ENCODE results near the gene NRIP3.

Gene NRIP3

DNA sequence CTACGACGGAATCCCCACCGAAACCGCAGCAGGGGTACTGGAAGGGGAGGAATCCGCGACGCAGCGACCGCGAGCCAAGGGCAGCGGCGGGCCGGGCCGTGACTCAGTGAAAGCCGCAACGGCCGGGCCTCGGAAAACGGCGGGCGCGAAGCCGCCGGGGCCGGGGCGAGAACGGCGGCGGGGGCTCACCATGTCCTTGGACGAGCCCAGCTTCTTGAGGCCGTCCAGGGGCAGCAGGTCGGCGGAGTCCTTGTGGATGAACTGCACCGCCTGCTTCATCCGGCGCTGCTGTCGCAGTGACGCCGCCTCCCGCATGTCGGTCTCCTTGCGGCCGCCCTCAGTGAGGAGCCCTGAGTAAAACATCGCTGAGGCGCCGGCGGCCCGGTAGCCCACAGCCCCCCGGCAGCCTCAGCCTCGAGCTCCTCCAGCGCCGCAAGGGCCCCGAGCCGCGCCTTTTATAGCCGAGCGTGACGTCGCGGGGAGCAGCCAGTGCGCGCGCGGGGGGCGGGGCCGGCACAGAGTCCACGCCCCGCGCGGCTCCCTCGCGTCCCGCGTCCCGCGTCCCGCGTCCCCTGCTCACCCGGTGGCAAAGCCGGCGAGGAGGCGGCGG lies at the start of gene NRIP3:
Gene NRIP3, minus strand, starts transcription at position 429 of the 610 bp plus-strand sequence. Its CDS starts 66 bp downstream, at position 363.
- peak; percentile 31 for DNase-seq

DNA sequence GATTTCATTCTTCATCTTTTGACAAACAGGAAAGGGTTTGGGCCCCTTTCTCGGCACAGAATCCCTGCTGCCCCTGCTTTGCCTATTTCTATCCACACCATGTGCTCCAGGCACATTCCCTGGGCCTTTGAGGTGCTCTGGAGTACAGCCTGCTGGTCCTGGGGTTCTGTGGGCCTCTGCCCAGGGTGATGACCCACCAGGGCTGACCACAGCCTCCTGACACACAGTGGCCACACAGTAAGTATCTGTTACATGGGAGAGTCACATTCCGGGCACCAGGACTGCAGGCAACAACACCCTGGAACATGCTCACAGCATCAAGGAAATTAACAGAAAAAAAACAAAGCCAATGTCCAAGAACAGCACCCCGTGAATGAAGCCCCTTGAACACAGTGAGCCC lies 48.5 kb upstream of the NRIP3 start:
- DNase-seq = no peak

GRCh38 chr11:9049959-9050358 lies 46.2 kb upstream of the NRIP3 start:
- DNase-seq = no peak

DNA sequence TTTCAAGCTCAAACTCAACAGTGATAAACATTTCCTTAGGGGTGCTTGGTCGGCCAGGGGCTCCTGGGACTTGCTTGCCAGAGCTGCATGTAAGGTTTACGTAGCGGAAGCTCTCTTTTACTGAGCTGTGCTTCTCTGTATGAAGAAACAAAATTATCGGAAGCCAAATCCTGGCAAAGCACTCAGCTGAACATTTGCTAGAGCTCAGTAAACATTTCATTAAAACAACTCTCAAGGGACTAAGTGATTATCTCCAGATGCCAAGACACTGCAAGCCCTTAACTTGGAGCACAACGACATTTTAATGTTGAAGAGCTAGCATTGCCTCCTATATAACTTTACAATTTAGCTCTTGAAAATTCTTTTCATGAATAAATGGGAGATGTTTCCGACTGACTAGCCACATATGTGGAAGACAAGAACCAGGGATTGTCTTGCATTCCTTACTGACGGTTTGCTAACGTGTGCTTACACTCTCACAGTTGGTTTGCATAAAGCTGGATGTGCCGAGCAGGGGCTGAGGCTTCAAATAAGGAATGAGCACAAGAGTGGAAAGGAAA lies 44.2 kb upstream of the NRIP3 start:
- no peak for DNase-seq

GRCh38 chr11:9046481-9046880 lies 42.7 kb upstream of the NRIP3 start:
- no peak for DNase-seq

DNA sequence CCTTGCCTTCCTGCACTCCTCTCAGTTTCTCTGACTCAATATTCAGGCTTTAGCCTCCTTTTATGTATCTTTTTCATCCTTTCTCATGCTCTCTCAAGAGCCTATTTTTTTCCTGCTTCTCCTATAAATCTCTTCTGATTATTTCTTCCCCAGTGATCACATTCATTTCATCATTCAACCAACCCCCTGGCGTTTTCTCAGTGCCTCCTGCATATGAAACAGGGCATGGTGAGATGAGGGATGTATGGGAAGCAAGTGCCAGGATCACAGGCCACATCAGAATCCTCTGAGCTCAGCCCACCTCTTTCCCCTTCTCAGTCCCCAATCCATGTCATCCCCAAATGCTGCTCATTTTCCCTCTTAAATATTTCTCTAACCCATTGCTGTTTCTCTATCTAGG lies 38.7 kb upstream of the NRIP3 start:
- DNase-seq = no peak

DNA sequence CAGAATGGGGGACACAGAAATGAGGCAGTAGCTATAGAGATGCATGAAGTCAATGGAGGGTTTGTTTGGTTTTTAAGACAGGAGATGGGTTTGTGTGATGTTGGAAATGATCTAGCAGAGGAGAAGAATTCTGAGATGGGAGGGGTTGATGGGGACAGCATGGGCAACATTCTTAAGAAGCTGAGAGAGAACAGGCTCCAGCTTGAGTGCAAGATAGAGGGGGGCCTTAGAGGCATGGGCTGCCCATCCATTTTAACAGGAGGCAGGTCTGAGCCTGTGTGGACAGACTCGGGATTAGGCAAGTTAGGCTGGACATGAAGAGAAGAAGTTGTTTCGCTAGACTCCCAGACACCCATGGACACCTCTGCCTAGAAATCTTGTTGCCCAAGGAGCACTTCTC lies 37.9 kb upstream of the NRIP3 start:
- no peak for DNase-seq

DNA sequence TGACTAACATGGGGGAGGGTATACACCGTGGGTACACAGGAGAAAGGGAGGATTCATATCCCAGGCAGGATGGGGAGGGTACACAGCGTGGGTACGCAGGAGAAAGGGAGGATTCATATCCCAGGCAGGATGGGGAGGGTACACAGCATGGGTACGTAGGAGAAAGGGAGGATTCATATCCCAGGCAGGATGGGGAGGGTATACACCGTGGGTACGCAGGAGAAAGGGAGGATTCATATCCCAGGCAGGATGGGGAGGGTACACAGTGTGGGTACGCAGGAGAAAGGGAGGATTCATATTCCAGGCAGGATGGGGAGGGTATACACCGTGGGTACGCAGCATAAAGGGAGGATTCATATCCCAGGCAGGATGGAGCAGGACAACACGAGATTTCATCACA lies 36.6 kb upstream of the NRIP3 start:
- no peak for DNase-seq

DNA sequence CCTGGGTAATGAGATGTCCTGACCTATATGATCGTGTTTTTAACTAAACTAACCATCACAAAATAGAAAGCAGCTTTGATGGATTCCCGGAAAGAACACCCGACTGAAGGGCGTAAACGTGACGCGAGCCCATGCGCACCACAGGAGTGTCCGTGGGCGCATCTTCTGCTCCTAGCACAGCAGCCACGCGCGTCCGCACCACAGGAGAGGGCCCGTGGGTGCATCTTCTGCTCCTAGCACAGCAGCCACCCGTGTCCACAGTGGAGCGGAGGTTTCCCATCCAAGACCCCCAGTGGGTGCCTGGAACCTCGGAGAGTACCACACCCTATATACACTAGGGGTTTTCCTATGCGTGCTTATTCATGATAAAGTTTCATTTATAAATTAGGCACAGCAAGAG lies 36.1 kb upstream of the NRIP3 start:
- no peak for DNase-seq

- DNase-seq = no peak
Measured at GRCh38 chr11:9039198-9039597, 35.4 kb upstream of the NRIP3 start.

GRCh38 chr11:9038541-9038940 lies 34.7 kb upstream of the NRIP3 start:
- DNase-seq = no peak

DNA sequence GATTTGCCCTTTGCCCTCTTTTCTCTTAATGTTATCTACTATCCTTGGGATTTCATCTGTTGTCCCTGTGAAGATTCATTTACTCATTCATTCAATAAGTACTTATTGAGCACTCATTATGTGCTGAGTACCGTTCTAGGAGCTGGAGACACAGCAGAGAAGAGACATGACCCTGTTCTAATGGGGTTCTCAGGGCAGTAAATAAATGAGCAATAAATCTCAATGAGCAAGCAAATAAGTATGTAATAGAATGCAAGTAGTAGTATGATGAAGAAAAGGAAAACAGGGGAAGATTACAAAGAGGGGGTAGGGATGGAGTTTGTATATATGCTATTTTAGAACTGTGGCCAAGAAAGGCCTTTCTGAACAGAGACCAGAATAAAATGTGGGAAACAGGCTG lies 34.2 kb upstream of the NRIP3 start:
- DNase-seq = no peak

GRCh38 chr11:9037046-9037780 lies 33.4 kb upstream of the NRIP3 start:
- no peak for DNase-seq

GRCh38 chr11:9030601-9031000 lies 26.8 kb upstream of the NRIP3 start:
- no peak for DNase-seq

DNA sequence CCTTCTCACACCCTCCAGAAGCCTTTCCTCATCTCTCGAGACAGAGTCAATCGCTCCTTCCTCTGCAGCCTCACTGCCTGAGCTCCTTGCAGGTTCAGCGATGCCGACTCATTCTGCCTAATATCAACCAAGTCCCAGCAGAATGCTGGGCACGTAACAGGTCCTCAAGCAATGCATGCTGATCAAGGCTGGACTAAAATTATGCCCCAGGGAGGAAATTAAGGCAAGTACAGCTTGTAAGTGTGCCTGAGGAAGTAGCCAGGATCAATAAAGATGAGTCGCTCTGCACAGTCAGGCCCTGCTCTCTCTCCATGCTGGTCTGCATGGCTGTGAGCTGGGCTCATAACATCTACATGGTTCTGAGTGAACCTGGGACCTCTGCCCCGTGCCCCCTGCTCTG lies 25.6 kb upstream of the NRIP3 start:
- no peak for DNase-seq

DNA sequence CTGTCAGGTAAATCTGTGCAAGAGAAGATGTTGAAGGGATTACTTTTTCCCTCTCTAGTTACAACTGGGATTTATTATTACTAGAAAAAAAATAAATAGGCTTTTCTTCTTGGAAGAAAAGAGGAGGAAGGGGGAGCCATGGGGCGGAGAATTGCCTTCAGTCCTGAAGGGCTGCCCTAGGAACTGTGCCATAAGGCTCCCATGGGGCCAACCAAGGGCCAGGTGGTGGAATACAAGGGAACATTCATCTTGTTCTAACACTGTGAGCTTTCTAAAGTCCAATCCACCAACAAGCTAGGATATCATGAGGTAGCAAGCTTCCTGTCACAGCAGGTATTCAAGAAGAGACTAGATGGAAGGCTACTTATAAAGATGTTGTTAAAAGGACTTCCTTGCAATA lies 24.8 kb upstream of the NRIP3 start:
- no peak for DNase-seq

DNA sequence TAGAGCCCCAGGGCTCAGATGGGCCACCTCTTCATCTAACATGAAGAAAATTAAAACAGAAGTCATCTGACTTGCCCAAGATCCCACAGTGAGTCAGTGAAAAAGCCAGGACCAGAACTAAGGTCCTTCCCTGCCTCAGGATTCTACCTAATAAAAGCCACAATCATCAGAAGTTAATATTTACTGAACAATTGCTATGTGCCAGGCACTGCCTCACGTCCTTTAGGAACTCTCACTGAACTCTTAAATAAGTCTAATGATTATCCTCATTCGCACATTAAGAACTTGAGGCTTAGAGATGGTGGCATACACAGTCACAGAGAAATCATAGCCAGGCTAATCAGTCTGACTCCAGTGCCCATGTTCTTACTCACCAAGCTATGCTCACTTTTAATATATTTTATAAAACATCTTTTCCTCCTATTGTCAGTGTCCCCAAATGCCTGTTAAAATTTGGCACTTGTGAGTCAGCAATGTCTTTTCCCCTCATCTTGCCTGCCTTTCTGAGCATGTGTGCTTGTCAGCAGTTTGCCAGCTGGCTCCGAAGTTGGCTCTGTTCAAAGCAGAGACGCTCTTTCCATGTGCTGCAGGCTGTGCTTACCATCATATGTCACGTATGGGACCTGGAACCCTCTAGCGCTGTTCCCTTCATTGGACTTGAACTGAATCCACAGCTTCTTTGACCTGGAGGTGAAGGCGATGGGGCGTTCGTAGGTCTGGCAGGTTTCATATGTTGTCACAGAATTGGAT lies 21.5 kb upstream of the NRIP3 start:
- no peak for DNase-seq

DNA sequence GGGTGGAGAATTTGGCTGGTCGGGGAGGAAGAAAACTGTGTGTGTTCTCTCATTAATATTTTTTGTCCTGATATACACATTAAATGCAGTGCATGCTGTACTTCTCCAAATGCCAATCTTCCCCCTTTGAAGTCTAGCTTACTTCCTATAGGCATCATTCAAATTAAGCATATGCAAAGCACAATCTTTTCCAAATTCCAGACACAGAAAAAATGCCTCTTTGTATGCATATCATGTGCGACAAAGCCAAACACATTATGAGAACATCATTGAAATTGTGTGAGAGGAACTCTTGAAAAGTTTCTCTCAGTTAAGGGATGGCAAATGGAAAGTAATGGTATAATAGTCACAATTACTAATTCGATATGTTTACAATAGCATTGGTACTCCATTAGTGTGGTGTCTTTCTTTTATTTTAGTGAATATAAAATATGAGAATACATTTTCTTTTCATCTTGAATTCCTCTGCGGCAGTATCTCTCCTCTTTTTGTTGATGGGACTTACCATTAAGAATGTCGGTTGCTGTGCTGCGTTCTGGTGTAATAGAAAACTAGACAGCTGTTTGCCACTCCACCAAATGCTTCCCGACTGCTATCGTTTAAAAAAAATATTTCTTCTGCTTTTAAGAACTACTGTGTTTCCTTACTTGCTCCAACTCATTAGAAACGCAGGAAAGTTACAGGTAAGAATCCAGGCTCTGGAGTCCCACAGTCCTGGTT lies 19.3 kb upstream of the NRIP3 start:
- DNase-seq = no peak

DNA sequence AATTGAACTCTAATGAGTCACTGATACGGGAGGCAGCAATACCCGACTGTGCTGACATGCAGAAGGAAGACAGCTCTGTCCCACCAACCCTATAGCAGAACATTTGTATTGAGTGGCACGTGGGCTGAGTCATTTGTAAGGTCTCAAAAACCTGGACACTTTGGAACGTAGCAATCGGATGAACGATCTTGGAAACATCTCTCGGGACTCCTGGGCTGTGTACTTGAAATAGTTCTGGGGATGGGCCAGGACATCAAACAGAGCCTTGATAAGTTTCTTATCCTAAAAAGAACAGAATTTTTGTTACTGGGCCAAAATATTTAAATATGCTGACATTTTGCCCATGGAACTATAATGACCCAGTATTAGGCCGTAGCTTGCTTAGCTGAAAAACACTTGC lies 17.1 kb upstream of the NRIP3 start:
- no peak for DNase-seq

- DNase-seq = no peak
Measured at GRCh38 chr11:9019861-9020260, 16.1 kb upstream of the NRIP3 start.

DNA sequence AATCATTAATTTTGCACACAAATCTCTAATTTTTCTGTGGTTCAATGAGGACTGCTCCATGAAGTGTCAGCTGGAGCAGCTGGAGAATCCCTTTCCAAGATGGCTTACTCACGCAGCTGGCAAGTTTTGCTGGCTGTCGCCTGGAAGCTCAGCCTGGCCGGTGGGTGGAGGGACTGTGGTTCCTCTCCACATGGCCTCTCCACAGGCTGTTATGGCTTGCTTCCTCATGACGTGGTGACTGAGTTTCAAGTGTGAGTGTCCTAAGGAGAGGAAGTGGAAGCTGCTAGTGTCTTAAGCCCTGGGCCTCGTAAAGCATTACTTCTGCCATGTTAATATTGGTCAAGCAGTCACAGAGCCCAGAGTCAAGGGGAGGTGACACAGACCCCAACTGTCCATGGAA lies 14.0 kb upstream of the NRIP3 start:
- DNase-seq = no peak

GRCh38 chr11:9016916-9017642 lies 13.3 kb upstream of the NRIP3 start:
- no peak for DNase-seq

GRCh38 chr11:9015677-9016076 lies 11.9 kb upstream of the NRIP3 start:
- peak; percentile 40 for DNase-seq

All from NCI-H510A treated with DMSO at 0.1 percent for 48 hours (cell line).